ENCODE data around the gene ZC3H11A. TPM values are rescaled to one million over a fixed set of nuclear protein-coding genes. Genes with fewer than 3 reads are reported as not detected.

ZC3H11A gene
- total RNA-seq, 1 experiment from 2014 or later = 82.6 TPM

GRCh38 chr1:203797216-203797615 lies 1.8 kb downstream of the ZC3H11A start:
- Histone ChIP-seq H3K27ac (ENCODE audit: low read depth, low read length) (no peak overlapping the region), H3K9me3 (ENCODE audit: control insufficient read depth in 1 of 2, insufficient read depth in 1 of 2, low read depth in 1 of 2, low read length in 2 of 2) (no peaks in the 10 kb centered on the region), H3K9ac (ENCODE audit: low read length) (no peak overlapping the region), H3K4me1 (ENCODE audit: control insufficient read depth in 1 of 2, insufficient read depth in 2 of 2, low read length in 2 of 2) (peaks cover 12 to 17% of the 10 kb centered on the region in 2 experiments), H4K20me1 (ENCODE audit: insufficient read depth) (peaks cover 19% of the 10 kb centered on the region; the same call in 1 of the 2 replicates), H3K4me3 (replicated peaks in 1 of 2; ENCODE audit: low read depth in 1 of 2, low read length in 2 of 2) (peak overlapping the region; percentile 82 to 95; a peak in 2 of 4 replicates), H3K36me3 (ENCODE audit: control insufficient read depth in 1 of 2, insufficient read depth in 2 of 2, low read length in 2 of 2) (peaks cover 6 to 27% of the 10 kb centered on the region in 2 experiments), H3K79me2 (ENCODE audit: insufficient read depth, low read length) (peaks cover 64% of the 10 kb centered on the region), H2AFZ (ENCODE audit: low read depth, low read length, poor library complexity, severe bottlenecking) (no peak overlapping the region), H3K27me3 (ENCODE audit: insufficient read depth, low read length) (no peaks in the 10 kb centered on the region), H3K9me2 (ENCODE audit: insufficient read depth) (no peaks in the 10 kb centered on the region), H3K4me2 (ENCODE audit: low read length) (peak overlapping the region; percentile 75)
- ChIA-PET POLR2A (no interaction called here), CTCF (no interaction called here), RAD21 (ENCODE audit: low non-redundant PET in 1 of 2, low total read pairs in 2 of 2, uncharacterized antibody in 2 of 2, unreplicated experiment in 2 of 2) (no interaction called here)
- no TSS peak for BruUV-seq (replicated peaks)
- DNase-seq (ENCODE audit: low read depth, low spot score) (no peak), ATAC-seq (no peak)
- TF ChIP-seq, protein P1, sequence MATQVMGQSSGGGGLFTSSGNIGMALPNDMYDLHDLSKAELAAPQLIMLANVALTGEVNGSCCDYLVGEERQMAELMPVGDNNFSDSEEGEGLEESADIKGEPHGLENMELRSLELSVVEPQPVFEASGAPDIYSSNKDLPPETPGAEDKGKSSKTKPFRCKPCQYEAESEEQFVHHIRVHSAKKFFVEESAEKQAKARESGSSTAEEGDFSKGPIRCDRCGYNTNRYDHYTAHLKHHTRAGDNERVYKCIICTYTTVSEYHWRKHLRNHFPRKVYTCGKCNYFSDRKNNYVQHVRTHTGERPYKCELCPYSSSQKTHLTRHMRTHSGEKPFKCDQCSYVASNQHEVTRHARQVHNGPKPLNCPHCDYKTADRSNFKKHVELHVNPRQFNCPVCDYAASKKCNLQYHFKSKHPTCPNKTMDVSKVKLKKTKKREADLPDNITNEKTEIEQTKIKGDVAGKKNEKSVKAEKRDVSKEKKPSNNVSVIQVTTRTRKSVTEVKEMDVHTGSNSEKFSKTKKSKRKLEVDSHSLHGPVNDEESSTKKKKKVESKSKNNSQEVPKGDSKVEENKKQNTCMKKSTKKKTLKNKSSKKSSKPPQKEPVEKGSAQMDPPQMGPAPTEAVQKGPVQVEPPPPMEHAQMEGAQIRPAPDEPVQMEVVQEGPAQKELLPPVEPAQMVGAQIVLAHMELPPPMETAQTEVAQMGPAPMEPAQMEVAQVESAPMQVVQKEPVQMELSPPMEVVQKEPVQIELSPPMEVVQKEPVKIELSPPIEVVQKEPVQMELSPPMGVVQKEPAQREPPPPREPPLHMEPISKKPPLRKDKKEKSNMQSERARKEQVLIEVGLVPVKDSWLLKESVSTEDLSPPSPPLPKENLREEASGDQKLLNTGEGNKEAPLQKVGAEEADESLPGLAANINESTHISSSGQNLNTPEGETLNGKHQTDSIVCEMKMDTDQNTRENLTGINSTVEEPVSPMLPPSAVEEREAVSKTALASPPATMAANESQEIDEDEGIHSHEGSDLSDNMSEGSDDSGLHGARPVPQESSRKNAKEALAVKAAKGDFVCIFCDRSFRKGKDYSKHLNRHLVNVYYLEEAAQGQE (IDR thresholded peaks at IDR 0.05; ENCODE audit: low read depth) = no peak
- TF ChIP-seq SRF (IDR thresholded peaks at IDR 0.05; ENCODE audit: low read depth) (no peak), CEBPB (IDR thresholded peaks at IDR 0.05; ENCODE audit: low read depth) (no peak), ZBTB33 (IDR thresholded peaks at IDR 0.05; ENCODE audit: extremely low read depth, insufficient replicate concordance, low read length) (no peak), EZH2 (IDR thresholded peaks at IDR 0.05) (no peak), FOSL1 (IDR thresholded peaks at IDR 0.05; ENCODE audit: low read depth) (no peak), TCF7L2 (IDR thresholded peaks at IDR 0.05; ENCODE audit: borderline replicate concordance, extremely low read depth, insufficient read depth, insufficient read length) (no peak), ZNF274 (IDR thresholded peaks at IDR 0.05; ENCODE audit: low read depth, low read length) (no peak)
- TF ChIP-seq, protein P2, sequence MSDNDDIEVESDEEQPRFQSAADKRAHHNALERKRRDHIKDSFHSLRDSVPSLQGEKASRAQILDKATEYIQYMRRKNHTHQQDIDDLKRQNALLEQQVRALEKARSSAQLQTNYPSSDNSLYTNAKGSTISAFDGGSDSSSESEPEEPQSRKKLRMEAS (IDR thresholded peaks at IDR 0.05) = no peak
- intact Hi-C loops (cut with micrococcal nuclease) = no loop called here
